ENCODE results near the gene VPS13C.
A peak's percentile ranks its signal among the peaks of the same experiment; 100 is the strongest.

VPS13C gene

DNA sequence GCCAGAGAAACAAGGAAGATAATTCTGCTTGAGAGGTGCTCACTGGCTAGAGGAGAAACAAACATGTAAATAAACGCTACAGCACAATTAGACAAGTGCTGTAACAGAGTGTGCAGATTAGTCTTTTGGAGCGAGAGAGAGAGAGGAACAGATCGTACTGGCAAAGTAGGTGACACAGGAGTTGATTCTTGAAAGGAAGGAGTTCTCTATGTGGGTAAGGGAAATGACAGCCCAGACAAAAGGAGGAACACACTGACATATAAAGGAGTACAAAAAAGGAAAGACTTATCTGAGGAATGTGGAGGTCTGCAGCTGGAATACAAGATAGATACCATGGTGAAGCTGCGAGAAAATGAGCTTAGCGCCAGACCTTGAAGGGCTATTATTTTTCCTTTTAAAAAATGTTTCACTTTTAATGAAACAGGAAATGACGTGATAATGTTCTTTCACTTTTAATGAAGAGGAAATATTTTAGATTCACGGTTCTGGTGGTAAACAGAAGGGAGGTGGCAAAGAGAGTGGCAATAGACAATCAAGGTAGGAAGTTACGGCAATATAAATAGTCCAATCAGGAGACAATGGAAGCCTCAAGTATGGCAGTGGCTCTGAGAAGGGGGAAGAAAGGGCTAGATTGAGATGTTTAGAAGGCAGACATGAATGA, 202.9 kb downstream of the VPS13C start:
- DNase-seq (ENCODE audit: low spot score), result peak; percentile 38

DNA sequence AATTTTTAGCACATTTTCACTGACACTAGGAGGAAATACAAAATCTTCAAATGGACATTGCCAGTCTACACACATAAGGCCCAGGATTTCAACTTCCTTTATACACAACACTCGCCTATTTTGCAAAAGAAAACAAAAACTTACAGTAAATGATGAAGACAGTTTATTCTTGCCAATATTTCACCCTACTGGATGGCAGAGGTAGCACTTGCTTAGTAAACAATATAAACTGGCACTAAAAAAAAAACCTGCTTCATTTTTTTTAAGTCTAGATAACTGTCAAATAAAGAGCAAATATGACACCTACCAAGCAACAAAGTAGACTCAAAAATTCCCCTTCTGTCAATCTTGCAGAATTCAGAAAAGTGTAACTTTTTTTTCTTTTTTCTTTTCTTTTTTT, 204.0 kb downstream of the VPS13C start:
- no peak for DNase-seq (ENCODE audit: low spot score)

DNA sequence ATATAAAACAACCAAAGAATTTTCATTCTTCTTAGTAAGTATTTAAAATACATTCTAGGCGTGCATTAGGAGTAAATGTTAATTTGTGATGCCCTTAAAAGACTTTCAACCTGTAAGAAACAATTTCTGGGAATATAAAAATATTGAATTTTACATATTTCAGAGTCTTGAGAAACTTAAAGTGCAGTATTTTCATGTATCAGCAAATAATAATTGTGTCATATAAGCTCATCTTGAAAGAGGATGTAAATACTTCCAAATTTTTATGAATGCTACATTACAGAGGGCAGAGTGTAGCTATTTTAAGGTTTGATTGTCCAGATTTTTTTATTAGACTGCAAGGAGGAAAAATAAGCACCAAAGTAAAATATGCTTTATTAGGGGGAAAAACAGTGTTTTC, 207.1 kb downstream of the VPS13C start:
- DNase-seq (ENCODE audit: low spot score), result no peak

DNA sequence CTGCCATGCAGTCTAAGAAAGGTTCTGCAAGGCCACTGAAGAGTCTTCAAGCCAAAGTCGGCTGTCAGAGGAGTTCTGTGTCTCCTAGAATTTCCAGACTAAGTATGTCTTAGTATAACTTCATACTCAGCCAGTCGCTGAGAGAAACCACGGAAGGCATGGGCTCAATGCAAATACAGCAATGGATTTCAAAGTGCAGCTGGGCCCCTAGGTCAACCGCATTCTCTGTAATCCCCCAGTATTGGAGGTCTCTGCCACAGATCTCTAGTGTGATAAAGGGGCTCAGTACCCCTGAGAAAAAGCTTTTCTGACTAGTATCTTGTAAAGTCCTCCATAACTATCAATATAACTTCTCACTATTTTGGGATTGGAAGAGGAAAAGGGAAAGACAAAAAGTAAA, 208.3 kb downstream of the VPS13C start:
- no peak for DNase-seq (ENCODE audit: low spot score)

DNA sequence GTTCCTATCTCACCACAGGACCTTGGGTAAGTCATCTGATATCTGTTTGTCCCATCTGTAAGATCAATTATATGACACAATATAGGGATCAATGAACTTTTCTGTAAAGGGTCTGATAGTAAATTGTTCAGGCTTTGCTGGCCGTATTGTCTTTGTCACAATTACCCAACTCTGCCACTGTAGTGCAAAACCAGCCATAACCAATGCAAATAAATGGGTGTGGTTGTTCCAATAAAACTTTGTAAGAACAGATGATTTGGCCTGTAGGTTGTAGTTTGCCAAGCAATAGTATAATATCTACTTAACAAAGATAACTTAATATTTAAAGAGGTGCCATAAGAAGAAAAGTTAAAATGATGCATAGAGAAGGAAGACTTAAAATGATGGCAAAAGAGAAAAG, 210.8 kb downstream of the VPS13C start:
- no peak for DNase-seq (ENCODE audit: low spot score)

DNA sequence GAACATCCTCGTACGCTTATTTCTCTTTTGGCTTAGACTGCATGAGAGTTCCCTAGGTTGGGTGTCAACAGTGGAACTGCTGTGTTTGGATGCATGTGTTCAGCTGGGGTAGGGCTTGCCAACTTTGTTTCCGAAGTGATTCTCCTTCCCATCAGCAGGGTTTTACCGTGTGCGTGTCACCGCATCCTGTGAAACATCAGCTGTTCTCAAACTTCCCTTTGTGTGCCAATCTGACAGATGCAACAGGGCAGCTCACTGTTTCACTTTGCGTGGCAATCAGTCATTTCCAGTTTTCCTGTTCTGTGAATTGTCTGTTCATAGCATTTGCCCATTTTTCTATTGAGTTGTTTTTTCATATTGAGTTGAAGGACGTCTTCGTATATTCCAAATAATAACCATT, 218.8 kb downstream of the VPS13C start:
- DNase-seq (ENCODE audit: low spot score), result peak; percentile 44

DNA sequence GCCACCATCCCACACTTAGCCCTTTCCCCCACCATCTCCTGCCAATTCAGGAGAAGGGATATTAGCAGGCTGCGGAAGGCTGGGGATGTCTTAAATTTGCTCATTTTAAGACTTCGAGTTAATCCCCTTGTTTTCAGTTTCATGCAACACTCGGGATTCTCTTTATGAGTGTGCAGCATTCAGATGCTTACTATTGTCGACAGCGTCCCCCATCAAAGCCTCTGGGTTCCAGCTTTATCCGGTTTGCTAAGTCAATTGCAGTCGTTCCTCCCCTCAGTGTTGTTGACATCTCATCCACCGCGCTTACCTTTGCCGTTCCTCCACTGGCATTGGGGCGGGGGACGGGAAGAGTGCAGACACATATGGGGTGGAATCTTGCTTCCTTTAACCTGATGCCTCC, 220.2 kb downstream of the VPS13C start:
- peak; percentile 10 for DNase-seq (ENCODE audit: low spot score)

DNA sequence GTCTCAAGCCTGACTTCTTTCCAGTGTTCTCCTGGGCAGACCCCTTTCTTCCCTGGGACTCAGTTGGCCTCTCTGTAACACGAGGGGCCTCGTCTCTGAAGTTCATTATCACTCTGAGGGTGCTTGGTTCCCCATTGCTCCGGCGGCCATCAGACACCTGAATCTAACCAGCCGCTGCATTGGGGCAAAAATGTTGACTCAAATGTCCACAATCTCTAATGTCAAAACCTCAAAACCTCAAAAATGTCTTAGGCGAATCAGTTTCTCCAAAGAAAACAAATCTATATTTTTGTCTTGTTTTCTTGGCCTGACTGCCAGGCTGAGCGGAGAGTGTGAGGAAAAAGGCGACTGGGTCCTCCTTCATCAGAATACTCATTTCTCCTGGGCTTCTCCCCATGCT, 220.7 kb downstream of the VPS13C start:
- DNase-seq (ENCODE audit: low spot score), result no peak

DNA sequence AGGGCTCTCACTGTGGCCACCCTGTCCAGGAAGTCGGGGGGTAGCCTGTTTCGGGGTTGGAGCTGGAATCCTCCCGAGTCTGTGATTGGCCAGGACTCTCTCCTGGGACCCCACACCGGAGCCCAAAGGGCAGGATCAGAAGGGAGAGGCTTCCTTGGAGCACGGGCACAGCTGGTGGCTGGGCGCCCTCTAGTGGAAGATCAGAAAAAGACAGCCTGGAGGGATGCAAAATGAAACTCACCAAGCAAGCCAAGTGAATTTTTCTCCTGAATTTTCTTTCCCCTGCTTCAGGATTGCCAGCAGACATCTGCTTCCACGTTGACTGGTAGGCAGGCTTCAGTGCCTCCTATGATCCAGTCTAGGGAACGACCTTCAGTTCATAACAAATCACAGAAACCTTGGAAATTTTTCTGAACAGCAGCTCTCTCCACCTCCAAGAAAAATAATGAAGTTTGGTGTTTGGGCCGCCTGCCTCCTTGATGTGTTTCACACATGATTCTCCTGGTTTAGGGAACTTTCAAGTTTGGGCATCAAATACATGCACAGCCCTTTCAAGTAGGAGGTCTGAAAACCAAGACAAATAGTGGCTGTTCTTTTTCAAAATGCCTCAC, 224.6 kb downstream of the VPS13C start:
- peak; percentile 59 for DNase-seq (ENCODE audit: low spot score)

DNA sequence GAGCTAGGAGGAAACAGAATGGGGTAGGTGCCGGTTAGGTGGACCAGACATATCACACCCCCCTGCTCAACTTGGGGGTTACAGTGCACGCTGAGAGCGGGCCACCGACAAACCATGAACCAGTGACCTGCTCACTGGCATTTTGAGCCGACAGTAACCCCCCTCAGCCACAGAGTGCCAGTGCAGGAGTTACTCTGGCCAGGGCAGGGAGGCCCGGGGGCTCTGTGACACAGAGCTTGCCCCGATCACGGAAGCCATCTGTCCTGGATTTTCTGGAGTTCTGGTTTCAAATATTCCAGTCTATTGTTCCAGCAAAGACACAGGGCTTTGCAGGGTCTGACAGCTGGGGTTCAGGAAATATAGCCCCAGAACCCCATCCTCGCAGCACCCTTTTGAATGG, 225.2 kb downstream of the VPS13C start:
- no peak for DNase-seq (ENCODE audit: low spot score)

DNA sequence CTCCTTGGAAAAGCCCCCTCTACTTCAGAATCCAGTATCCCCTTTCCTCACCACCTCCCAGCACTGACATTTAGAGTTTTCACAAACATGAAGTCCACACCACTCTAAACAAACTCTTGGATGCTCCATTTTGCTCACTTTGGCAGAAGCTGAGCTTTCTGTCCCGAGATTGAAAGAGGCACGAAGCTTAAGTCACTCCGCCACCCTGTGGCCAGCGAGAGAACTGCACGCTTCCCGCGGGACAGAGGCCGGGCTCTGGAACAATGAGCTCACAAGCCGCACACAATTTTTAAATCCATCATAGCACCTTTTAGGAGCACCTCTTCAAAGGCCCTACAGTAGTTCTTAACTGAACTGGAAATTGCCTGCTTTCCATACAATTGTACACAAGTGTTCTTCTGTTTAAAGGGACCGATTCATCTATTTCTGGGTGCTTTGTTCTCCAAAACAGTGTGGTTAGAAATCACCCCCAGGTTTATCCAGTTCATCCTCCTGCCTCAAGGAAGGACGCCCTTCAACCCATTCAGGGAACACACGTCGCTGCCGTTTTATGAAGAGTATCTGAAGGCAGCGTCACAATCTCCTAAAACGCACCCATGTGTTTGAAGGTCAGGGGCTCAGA, 226.1 kb downstream of the VPS13C start:
- DNase-seq (ENCODE audit: low spot score), result peak; percentile 74

DNA sequence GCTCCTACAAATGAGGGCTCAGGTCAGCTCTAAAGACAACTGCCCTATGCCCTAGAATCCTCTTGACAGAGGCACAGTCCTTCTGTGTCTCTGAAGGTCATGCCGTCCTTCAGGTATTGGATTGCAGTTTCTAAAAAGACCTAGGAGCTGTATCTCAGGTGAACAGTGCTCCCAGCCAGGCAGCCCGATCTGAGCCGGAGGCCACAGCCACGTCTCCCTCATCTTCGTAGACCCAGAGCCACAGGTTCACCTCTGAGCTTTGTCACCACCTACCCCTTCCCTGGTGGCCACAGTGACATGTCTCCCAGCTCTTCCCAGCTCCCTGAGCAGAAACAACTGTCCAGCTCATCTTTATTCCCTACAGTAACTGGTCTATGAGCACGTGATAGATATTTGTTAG, 228.0 kb downstream of the VPS13C start:
- no peak for DNase-seq (ENCODE audit: low spot score)

DNA sequence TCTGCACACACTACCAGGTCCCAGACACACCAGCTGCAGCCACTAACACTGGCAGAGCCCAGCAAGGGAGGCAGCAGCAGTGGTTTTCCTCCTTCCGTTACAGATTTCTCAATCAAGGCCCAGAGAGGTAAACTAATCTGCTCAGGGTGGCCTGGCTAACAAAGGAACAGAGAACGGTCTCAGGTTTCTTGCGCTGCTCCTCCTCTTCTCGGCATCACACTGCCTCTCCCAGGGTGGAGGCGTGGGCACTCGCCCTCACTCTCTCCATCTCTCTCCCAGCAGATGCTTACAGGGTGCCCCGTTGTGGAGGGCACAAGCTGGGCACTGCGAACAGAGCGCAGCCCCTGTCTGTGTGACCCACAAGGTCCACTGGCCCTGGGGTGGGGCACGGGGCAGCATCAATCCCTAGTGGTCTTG, 228.7 kb downstream of the VPS13C start:
- no peak for DNase-seq (ENCODE audit: low spot score)

DNA sequence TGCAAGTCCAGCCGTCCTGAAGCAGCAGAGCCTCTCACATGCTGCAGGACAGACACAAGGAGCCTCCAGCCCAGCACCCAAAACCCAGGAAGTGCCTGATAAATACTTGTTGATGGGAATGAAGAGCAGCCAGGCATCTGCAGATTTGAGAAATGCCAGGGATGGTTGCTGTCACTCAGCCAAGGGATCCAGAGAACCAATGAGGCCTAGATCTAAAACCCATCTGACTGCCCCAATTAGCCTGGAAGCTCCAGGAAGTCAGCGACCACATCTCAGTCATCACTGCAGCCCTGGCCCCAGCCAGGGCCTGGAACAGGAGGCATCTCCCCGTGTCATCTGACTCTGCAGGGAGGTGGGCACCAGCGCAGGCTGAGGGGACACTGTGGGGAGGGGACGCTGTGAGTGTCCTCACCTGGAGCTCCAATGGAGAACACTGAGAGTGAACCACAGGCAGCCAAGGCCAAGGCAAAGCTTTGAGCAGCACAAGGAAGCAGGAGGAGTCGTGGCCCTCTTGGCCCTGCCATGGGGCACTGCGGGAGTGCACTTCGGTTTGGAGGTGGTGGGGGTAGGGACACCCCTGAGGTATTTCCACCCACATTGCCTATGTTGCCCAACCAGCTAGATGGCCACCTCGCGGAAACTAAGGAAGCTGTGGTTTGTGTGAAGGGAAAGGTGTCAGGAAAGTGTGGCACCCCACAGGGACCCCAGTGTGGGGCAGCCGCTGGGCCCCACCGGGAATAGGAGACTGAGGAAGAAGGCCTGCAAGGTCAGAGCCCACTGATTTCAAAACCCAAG, 229.5 kb downstream of the VPS13C start:
- DNase-seq (ENCODE audit: low spot score), result no peak

DNA sequence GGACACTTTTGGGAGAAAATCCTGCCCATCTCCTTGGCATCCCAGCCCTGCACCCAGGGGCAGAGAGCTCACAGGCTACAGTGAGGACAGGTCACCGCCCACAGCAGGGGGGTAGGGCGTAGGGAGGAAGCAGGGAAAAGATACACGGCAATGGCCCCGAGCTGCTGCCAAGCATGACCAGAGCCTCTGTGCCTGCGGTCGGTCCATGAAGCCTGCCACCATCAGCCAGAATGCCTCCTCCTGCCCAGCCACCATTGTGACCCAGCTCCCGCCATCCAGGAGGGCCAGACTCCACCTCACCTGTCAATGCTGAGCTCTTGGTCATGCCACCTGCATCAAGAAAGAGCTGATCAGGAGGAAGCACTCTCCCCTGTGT, 230.7 kb downstream of the VPS13C start:
- no peak for DNase-seq (ENCODE audit: low spot score)

DNA sequence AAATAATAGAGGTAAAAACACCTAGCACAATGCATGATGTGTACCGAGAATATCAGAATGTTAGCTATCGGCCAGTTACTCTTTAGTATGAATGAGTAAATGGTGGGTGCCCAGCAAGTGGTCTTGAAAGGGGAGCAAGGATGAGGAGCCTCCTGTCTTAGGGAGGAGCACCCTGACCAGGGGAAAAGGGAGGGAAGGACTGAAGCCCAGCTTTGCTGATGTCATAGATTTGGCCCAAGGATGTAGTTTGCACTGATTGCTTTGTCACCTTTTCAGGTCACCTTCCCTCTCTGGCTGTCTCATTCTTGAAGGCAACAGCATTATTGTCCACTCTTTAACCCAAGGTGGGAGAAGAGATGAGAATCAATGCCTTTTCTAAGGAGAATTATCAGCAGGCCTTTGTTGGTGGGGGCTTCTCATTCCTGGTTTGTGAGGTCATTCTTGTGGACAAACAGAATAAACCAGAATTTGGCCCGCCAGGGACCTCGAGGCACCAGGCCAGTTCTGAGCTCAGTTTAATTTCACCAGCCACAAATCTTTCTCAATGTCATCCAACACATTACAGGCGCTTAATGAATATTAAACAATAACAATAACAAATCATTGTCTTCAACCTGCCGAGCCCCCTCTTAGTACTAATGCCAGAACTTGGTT, 231.3 kb downstream of the VPS13C start:
- no peak for DNase-seq (ENCODE audit: low spot score)

DNA sequence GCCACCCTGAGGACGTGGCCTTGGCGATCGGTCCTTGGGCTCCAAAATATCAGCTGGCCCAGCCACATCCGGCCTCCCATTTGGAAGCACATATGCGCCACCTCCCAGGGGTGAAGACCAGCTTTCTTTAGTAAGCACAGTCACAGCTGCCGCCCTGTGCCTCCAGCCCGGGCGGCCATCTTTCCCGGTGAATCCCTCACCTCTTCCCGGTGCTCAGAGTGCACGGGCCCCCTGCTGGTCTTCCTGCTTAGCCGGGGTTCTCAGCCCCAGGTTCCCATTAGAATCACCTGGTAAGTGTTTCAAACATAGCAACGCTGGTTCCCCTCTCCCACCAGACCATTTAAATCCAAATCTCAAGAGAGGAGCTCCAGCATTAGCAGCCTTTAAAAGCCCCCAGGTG, 232.2 kb downstream of the VPS13C start:
- DNase-seq (ENCODE audit: low spot score), result no peak

DNA sequence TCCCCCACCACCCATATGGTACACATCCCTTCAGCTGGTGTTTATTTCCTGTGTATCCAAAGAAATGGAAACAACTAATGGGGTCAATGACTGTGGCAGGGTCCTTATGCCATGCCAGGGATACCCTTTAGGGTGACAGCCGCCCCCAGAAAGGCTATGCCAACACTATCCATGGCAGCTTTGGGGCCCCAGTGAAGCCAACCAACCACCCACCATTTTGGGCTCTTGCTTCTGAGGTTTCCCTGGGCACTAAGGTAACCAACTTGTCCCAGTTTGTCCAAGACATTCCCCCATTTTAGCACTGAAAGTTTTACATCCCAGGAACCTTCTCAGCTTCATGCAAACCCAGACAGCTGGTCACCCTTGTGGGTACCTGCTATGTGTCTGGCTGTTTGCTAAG, 233.1 kb downstream of the VPS13C start:
- no peak for DNase-seq (ENCODE audit: low spot score)

DNA sequence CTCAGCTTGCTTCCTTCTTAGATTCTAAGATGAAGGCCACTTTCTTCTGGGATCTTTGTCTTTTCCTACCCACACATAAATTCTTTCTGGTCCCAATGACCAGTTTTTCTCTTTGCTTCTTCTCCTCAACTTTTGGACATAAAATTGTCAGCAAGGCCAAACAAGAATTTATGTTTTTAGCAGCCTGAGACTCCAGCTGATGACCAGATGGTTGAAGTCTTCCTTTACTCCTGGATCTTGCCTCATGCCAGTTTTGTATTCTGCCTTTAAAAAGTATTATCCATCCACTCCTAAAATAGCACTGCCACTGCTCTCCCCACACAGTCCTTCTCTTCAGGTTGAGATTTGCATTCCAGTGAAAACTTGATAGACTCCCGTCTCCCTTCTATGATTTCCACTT, 236.0 kb downstream of the VPS13C start:
- no peak for DNase-seq (ENCODE audit: low spot score)

DNA sequence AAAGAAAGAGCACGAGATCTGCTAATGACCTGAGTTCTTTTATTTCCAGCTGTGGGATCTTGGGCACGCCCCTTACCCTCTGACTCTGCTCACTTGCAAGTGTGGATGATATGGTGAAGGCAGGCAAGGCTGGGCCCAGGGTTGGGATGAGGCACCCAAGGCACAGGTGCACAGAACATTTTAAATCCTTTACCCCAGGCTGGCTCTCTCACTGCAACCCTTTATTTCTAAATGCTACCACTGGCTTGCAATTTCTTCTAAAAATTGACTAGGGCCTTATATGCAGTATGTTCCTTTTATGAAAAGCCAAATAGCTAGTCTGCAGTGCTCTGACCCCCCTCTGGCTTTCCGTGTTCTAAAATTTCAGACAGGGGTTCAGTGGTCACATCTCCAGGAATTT, 237.7 kb downstream of the VPS13C start:
- no peak for DNase-seq (ENCODE audit: low spot score)

DNA sequence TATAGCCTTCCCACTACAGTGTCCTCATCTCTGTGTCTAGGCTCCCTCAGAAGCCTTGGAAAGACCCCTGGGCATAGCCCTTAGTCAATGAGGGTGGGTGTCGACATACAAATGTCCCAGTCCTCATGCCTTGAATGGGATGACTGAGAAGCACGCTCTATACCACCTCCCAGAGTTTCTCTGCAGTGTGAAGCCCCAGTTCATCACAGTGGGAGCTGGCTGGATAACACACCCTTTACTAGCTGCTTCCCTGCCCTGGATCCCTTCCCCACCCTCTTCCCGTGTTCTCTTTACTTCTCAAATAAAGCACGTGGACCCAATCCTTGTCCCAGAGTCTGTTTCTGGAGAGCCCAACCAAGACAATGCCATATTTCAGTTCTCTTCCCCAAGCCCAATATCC, 239.3 kb downstream of the VPS13C start:
- DNase-seq (ENCODE audit: low spot score), result no peak

DNA sequence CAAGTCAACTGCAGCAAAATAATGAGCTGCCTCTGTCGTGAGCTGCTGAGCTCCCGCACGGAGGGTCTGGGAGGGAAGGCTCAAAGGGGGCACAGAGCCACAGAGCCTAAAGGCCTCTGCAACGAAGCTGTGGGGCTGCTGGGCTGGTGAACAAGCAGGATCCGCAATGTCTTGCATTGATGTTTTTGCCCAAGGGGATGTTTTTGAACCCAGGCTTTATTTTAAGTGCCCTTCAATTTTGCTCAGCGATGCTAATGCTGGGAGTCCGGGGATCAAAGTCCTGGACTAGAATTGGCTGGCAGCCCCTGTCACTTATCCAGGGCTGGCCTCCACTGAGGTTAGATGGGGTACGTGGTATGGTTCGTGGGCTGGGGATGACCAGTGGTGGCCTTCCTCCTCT, 240.0 kb downstream of the VPS13C start:
- DNase-seq (ENCODE audit: low spot score), result no peak

DNA sequence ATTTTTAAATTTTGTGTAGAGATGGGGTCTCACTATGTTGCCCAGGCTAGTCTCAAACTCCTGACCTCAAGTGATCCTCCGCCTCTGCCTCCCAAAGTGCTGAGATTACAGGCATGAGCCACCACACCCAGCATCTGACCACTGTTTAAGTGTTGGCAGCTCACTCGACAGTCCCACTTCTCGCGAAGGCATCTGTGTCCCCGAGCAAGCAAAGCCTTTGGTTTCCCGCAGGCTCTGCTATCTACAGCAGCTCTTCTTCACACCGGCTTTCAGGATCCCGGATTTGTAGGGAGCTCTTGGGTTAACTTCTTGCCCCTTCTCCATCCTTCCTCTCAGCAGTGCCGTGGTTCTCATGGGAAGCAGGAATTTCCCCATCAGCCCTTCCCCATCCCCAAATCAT, 240.9 kb downstream of the VPS13C start:
- no peak for DNase-seq (ENCODE audit: low spot score)
